Right lobe of liver (tissue), 4 donors: ENCODE data around the gene UBALD1.

ENCODE experiments used
- POLR2A ChIP-seq: fragments of 450-650 bp; IDR thresholded peaks from one replicate; pipeline ENCODE4 v1.6.1; 2017; ENCODE audit warnings: antibody characterized with exemption, mild to moderate bottlenecking
- TF ChIP-seq, protein P1 (sequence below), 4 donors: fragments of 200-600 bp in 3 of 4; fragments of 450-650 bp in 1 of 4; IDR thresholded peaks; one replicate each; pipeline versions ENCODE4 v1.5.1 to v1.8.0; 2016 to 2022; ENCODE audit warnings: antibody characterized with exemption in 4 of 4, mild to moderate bottlenecking in 2 of 4
- donor health status: DM: no; HTN: no; CAD: no.
- donor health status: DM: no; HTN: no; CAD: no.
- donor health status: DM: no; HTN: yes; CAD: no.

DNA sequence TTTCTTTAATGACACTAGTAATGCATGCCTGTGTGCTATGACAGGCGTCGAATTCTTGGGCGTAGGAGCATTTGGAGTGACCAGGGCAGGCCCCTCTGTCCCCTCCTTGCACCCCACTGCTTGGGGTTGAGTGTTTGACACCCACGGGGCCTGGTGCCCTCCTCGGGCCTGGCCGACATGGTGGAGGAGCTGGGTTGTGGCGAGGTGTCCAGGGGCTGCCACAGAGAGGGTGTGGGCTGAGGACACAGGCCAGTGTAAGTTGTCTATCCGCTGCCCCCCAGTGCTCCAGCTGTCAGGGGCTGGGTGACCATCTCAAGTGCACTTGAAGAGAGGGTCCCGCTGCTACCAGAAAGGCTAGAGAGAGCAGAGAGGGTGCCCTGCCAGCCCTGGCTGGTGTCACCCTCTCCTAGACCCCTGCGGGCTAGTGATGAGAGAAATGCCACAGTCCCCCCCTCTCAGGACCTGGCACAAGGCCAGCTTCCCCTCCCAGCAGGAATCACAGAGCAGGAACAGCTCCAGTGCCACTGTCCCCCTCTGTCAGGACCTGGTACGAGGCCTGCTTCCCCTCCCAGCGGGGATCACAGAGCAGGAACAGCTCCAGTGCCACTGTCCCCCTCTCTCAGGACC lies 40.4 kb upstream of the UBALD1 start:
- TF ChIP-seq POLR2A, result no peak
- TF ChIP-seq, protein P1, sequence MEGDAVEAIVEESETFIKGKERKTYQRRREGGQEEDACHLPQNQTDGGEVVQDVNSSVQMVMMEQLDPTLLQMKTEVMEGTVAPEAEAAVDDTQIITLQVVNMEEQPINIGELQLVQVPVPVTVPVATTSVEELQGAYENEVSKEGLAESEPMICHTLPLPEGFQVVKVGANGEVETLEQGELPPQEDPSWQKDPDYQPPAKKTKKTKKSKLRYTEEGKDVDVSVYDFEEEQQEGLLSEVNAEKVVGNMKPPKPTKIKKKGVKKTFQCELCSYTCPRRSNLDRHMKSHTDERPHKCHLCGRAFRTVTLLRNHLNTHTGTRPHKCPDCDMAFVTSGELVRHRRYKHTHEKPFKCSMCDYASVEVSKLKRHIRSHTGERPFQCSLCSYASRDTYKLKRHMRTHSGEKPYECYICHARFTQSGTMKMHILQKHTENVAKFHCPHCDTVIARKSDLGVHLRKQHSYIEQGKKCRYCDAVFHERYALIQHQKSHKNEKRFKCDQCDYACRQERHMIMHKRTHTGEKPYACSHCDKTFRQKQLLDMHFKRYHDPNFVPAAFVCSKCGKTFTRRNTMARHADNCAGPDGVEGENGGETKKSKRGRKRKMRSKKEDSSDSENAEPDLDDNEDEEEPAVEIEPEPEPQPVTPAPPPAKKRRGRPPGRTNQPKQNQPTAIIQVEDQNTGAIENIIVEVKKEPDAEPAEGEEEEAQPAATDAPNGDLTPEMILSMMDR (IDR thresholded peaks at IDR 0.05), result no peak
